Fibroblast of the aortic adventitia (primary cell): ENCODE measurements around the gene NR2E3. TPM values are rescaled to one million over a fixed set of nuclear protein-coding genes. Genes with fewer than 3 reads are reported as not detected.

Experiments used
- DNase-seq: peaks from one replicate; pipeline ENCODE4 v3.0.0-alpha.2; 2010; ENCODE audit warnings: low read depth
- H3K4me3 ChIP-seq: 2 replicates; pipeline ENCODE4 v1.5.1; 2011; ENCODE audit warnings: low read depth, mild to moderate bottlenecking, control low read depth, low read length, moderate library complexity
- CTCF ChIP-seq: IDR thresholded peaks from 2 replicates; pipeline ENCODE4 v1.5.1; 2011; ENCODE audit warnings: mild to moderate bottlenecking, low read length, control low read depth, inconsistent platforms; ENCODE audit not compliant: insufficient read depth
- total RNA-seq: library from RNA; depleted of rRNA; stranded (reverse); fragments of >200 nt; gene quantifications from 2 replicates; pipeline ENCODE4 v1.2.3, GENCODE V29; 2012; ENCODE audit warnings: low replicate concordance

Gene NR2E3
- total RNA-seq, 1 donor = 0.63 TPM

GRCh38 chr15:71790081-71790480, 20.3 kb upstream of the NR2E3 start:
- H3K4me3 ChIP-seq = no peak overlapping the region
- no peak for DNase-seq
- TF ChIP-seq CTCF = no peak

- no peak for TF ChIP-seq CTCF
- H3K4me3 ChIP-seq = no peak overlapping the region
- DNase-seq = no peak
Measured at GRCh38 chr15:71791975-71792374, 18.4 kb upstream of the NR2E3 start.

GRCh38 chr15:71792521-71792920, 17.8 kb upstream of the NR2E3 start:
- no peak overlapping the region for H3K4me3 ChIP-seq
- DNase-seq = peak; percentile 48
- no peak for TF ChIP-seq CTCF

- TF ChIP-seq CTCF = no peak
- DNase-seq = no peak
- H3K4me3 ChIP-seq = no peak overlapping the region
Measured at GRCh38 chr15:71798641-71799040, 11.7 kb upstream of the NR2E3 start.

- no peak overlapping the region for H3K4me3 ChIP-seq
- no peak for DNase-seq
Measured at GRCh38 chr15:71800190-71800589, 10.2 kb upstream of the NR2E3 start.

GRCh38 chr15:71800835-71801745, 9.3 kb upstream of the NR2E3 start:
- H3K4me3 ChIP-seq = no peak overlapping the region
- TF ChIP-seq CTCF = peak; percentile 85
- DNase-seq = peak; percentile 90

More at GRCh38 chr15:71800190-71800589, 10.2 kb upstream of the NR2E3 start:
- TF ChIP-seq CTCF = no peak
